Endothelial cell of umbilical vein (primary cell): ENCODE results near the gene NEK8. TPM values are rescaled to one million over a fixed set of nuclear protein-coding genes. Genes with fewer than 3 reads are reported as not detected.

Experiments used
- BruUV-seq: library from RNA; stranded (reverse); fragments of 400-500 nt; replicated peaks from 2 replicates; lab custom pipeline; 2021; lab: Mats Ljungman, UMichigan
- CTCF ChIA-PET: fragments of 300-600, 350-600 bp; sonication (Branson Sonifier 250); formaldehyde crosslinking; loops from one replicate; lab custom pipeline; 2021; ENCODE audit warnings: antibody characterized with exemption, inconsistent platforms; lab: Charles Lee
- POLR2A ChIA-PET: fragments of 300-600, 350-600 bp; sonication (Branson Sonifier 250); formaldehyde crosslinking; loops from one replicate; lab custom pipeline; 2021; ENCODE audit warnings: antibody characterized with exemption, inconsistent platforms; lab: Charles Lee
- DNase-seq: peaks from one replicate; pipeline ENCODE4 v3.0.0-alpha.2; 2011; ENCODE audit warnings: low read depth, low spot score
- FAIRE-seq: peaks from 2 replicates; lab custom pipeline; 2011; peaks lifted over from hg19 to GRCh38; lab: Jason Lieb, UNC
- H2AFZ ChIP-seq: 2 replicates; pipeline ENCODE4 v1.6.0; 2012; ENCODE audit warnings: low read depth, low read length, control low read depth, inconsistent platforms
- H3K27ac ChIP-seq: 2 replicates; pipeline ENCODE4 v1.5.1; 2011; ENCODE audit warnings: low read depth, mild to moderate bottlenecking, control low read depth, low read length, moderate library complexity; ENCODE audit not compliant: insufficient read depth
- H3K27me3 ChIP-seq, 2 experiments: 2 replicates each; pipeline versions ENCODE4 v1.6.0 to v1.6.1; 2011; ENCODE audit warnings: low read length in 2 of 2, mixed read lengths in 1 of 2; ENCODE audit not compliant: control insufficient read depth in 2 of 2, insufficient read depth in 2 of 2
- H3K36me3 ChIP-seq, 2 experiments: 2 replicates in 1 of 2; 3 replicates in 1 of 2; pipeline ENCODE4 v1.5.1; 2011; ENCODE audit warnings: low read length in 2 of 2, mild to moderate bottlenecking in 1 of 2, moderate library complexity in 1 of 2; ENCODE audit not compliant: control insufficient read depth in 2 of 2, insufficient read depth in 2 of 2; ENCODE audit errors: extremely low read depth in 1 of 2
- H3K4me1 ChIP-seq: 3 replicates; pipeline ENCODE4 v1.5.1; 2011; ENCODE audit warnings: mild to moderate bottlenecking, low read length; ENCODE audit not compliant: control insufficient read depth, insufficient read depth; ENCODE audit errors: extremely low read depth
- H3K4me2 ChIP-seq: 2 replicates; pipeline ENCODE4 v1.6.1; 2011; ENCODE audit warnings: low read length, control low read depth, mixed read lengths; ENCODE audit not compliant: insufficient read depth
- H3K4me3 ChIP-seq, 3 experiments: fragments of 200-600 bp in 1 of 3; sonication (generic), shearing (Covaris generic) in 1 of 3; replicated peaks in 1 of 3; 2 replicates each; pipeline ENCODE4 v1.5.1; 2011 to 2016; ENCODE audit warnings: control low read depth in 3 of 3, low read length in 3 of 3, mild to moderate bottlenecking in 2 of 3, inconsistent platforms in 1 of 3, low read depth in 1 of 3, moderate library complexity in 1 of 3; ENCODE audit not compliant: insufficient read depth in 1 of 3
- H3K79me2 ChIP-seq: 2 replicates; pipeline ENCODE4 v1.6.0; 2012; ENCODE audit warnings: low read length, inconsistent platforms; ENCODE audit not compliant: control insufficient read depth, insufficient read depth
- H3K9ac ChIP-seq: replicated peaks from 2 replicates; pipeline ENCODE3; 2011; ENCODE audit warnings: low read length, control low read depth; ENCODE audit not compliant: insufficient read depth; ENCODE audit errors: extremely low read depth
- H3K9me1 ChIP-seq: replicated peaks from 3 replicates; pipeline ENCODE4 v1.6.0; 2011; ENCODE audit warnings: mild to moderate bottlenecking, low read length; ENCODE audit not compliant: control insufficient read depth, insufficient read depth; ENCODE audit errors: extremely low read depth
- H3K9me3 ChIP-seq: replicated peaks from 2 replicates; pipeline ENCODE4 v1.5.1; 2012; ENCODE audit warnings: low read length, inconsistent platforms; ENCODE audit not compliant: control insufficient read depth, insufficient read depth
- H4K20me1 ChIP-seq: replicated peaks from 2 replicates; pipeline ENCODE3; 2011; ENCODE audit warnings: mild to moderate bottlenecking, low read length; ENCODE audit not compliant: control insufficient read depth, insufficient read depth; ENCODE audit errors: extremely low read depth
- CTCF ChIP-seq, 2 donors: IDR thresholded peaks; 1 replicate in 1 of 2; 2 replicates in 1 of 2; pipeline ENCODE4 v1.5.1; 2011; ENCODE audit warnings: low read length in 2 of 2, mild to moderate bottlenecking in 2 of 2, moderate library complexity in 2 of 2, control low read depth in 1 of 2, inconsistent platforms in 1 of 2, low read depth in 1 of 2; ENCODE audit not compliant: insufficient read depth in 1 of 2; ENCODE audit errors: extremely low read depth in 1 of 2
- EZH2 ChIP-seq: IDR thresholded peaks from 2 replicates; pipeline ENCODE4 v1.6.1; 2012; ENCODE audit warnings: borderline replicate concordance, low read depth, mild to moderate bottlenecking, moderate library complexity, low read length, inconsistent platforms; ENCODE audit not compliant: severe bottlenecking
- FOS ChIP-seq: IDR thresholded peaks from 2 replicates; pipeline ENCODE4 v1.6.1; 2011; ENCODE audit warnings: mild to moderate bottlenecking, low read length, moderate library complexity, borderline replicate concordance; ENCODE audit not compliant: insufficient read depth
- GATA2 ChIP-seq: IDR thresholded peaks from 2 replicates; pipeline ENCODE4 v1.7.0; 2011; ENCODE audit warnings: low read depth, mild to moderate bottlenecking, moderate library complexity, mixed read lengths, low read length; ENCODE audit not compliant: insufficient read length, insufficient read depth
- JUN ChIP-seq: IDR thresholded peaks from 2 replicates; pipeline ENCODE4 v1.6.1; 2011; ENCODE audit warnings: borderline replicate concordance, low read depth; ENCODE audit not compliant: insufficient read length, insufficient read depth
- MAX ChIP-seq: IDR thresholded peaks from 2 replicates; pipeline ENCODE4 v1.6.1; 2011; ENCODE audit not compliant: insufficient read depth, insufficient read length
- MYC ChIP-seq: IDR thresholded peaks from one replicate; pipeline ENCODE4 v1.6.1; 2011; ENCODE audit warnings: mild to moderate bottlenecking, low read depth, low read length
- POLR2A ChIP-seq: IDR thresholded peaks from 2 replicates; pipeline ENCODE4 v1.6.1; 2012; ENCODE audit warnings: low read depth, mild to moderate bottlenecking, control low read depth, low read length
- POLR2AphosphoS5 ChIP-seq: IDR thresholded peaks from 2 replicates; pipeline ENCODE4 v1.6.1; 2012; ENCODE audit warnings: low read depth, mild to moderate bottlenecking, control low read depth, low read length, moderate library complexity; ENCODE audit not compliant: insufficient read depth
- dilution Hi-C: fragments of 300-500 bp; cut with MboI; formaldehyde crosslinking; loops from one replicate; pipeline ENCODE4 v1.15.0; 2019; ENCODE audit warnings: low sequenced_read_pairs; ENCODE audit not compliant: extremely low pct_ligation_motif_present
- intact Hi-C: fragments of 100-400 bp; cut with micrococcal nuclease; formaldehyde crosslinking; loops from one replicate; pipeline ENCODE4 v1.10.0; 2022
- polyA plus RNA-seq, 4 experiments: library from polyadenylated mRNA; depleted of rRNA in 3 of 4; stranded (reverse) in 3 of 4; unstranded in 1 of 4; fragments of >200 nt; gene quantifications; 2 replicates each; pipeline versions ENCODE4 v1.2.1 to v1.2.3, GENCODE V29; 2011 to 2012; ENCODE audit warnings: missing spikeins in 1 of 4
- total RNA-seq: library from RNA; stranded (reverse); gene quantifications from 2 replicates; pipeline ENCODE4 v1.2.3, GENCODE V29; 2021

The NEK8 gene
- total and polyA plus RNA-seq, 2 donors (not counting 3 experiments of a cell fraction or from before 2014, with no cell fraction given), result 3.1 to 3.2 TPM

GRCh38 chr17:28773736-28774135, 45.1 kb downstream of the NEK8 start:
- no peaks in the 10 kb centered on the region for H3K9me3 ChIP-seq
- intact Hi-C loops (no loop called here), dilution Hi-C loops (no loop called here)
- no peak overlapping the region for H3K4me3 ChIP-seq
- FAIRE-seq, result no peak
- H3K9me1 ChIP-seq, result no peaks in the 10 kb centered on the region
- H3K27ac ChIP-seq, result no peak overlapping the region
- BruUV-seq, result no TSS peak
- H3K36me3 ChIP-seq, result no peaks in the 10 kb centered on the region
- DNase-seq, result no peak
- POLR2A ChIA-PET, result no interaction called here
- H3K27me3 ChIP-seq, result no peaks in the 10 kb centered on the region
- no peak overlapping the region for H3K4me2 ChIP-seq
- H3K79me2 ChIP-seq, result peaks cover 46% of the 10 kb centered on the region
- no peak for TF ChIP-seq POLR2A
- no peak for TF ChIP-seq POLR2AphosphoS5
- TF ChIP-seq MAX, result no peak
- TF ChIP-seq MYC, result no peak
- no peak overlapping the region for H3K9ac ChIP-seq
- H4K20me1 ChIP-seq, result no peaks in the 10 kb centered on the region
- CTCF ChIA-PET, result interaction anchor here (1.1 to 3.6 kb wide), 8 partner anchors 8 to 105 kb away, joined by 3 to 53 read pairs (median 6); partner anchors contain the start of gene FAM222B
- H3K4me1 ChIP-seq, result peaks cover 4% of the 10 kb centered on the region
- H2AFZ ChIP-seq, result no peak overlapping the region

- POLR2A ChIA-PET, result no interaction called here
- dilution Hi-C loops, result no loop called here
- TF ChIP-seq POLR2AphosphoS5, result no peak
- no peak for TF ChIP-seq CTCF (IDR thresholded peaks at IDR 0.05; ENCODE audit: extremely low read depth in 1 of 2, insufficient read depth in 1 of 2, low read depth in 1 of 2, low read length in 2 of 2)
- TF ChIP-seq MYC, result no peak
- no peak for TF ChIP-seq JUN
- no peak for TF ChIP-seq EZH2
- TF ChIP-seq GATA2, result no peak
- TF ChIP-seq POLR2A, result no peak
- TF ChIP-seq FOS, result no peak
- TF ChIP-seq MAX, result no peak
- BruUV-seq, result no TSS peak
- CTCF ChIA-PET, result interaction anchor here (1.1 to 3.6 kb wide), 6 partner anchors 9 to 68 kb away, joined by 3 to 53 read pairs (median 6); partner anchors contain the start of gene FAM222B
- Histone ChIP-seq H3K27ac (no peak overlapping the region), H3K27me3 (no peaks in the 10 kb centered on the region), H3K9me1 (no peaks in the 10 kb centered on the region), H4K20me1 (no peaks in the 10 kb centered on the region), H3K4me3 (no peak overlapping the region), H3K4me2 (no peak overlapping the region), H3K79me2 (peaks cover 49% of the 10 kb centered on the region), H2AFZ (no peak overlapping the region), H3K36me3 (no peaks in the 10 kb centered on the region), H3K9ac (no peak overlapping the region), H3K9me3 (no peaks in the 10 kb centered on the region), H3K4me1 (peaks cover 4% of the 10 kb centered on the region)
- FAIRE-seq (no peak), DNase-seq (no peak)
- intact Hi-C loops, result no loop called here
Observed at GRCh38 chr17:28774206-28774605, 45.6 kb downstream of the NEK8 start.
